H9 (cell line): ENCODE measurements around the gene FCRL3. TPM values are rescaled to one million over a fixed set of nuclear protein-coding genes. Genes with fewer than 3 reads are reported as not detected.

ENCODE experiments used
- DNase-seq: peaks from one replicate; pipeline ENCODE4 v3.0.0-alpha.2; 2017
- H2AFZ ChIP-seq: one replicate; pipeline ENCODE4 v1.6.1; 2013; ENCODE audit warnings: mild to moderate bottlenecking, low read length, control low read depth, moderate library complexity
- H2AK5ac ChIP-seq: 2 replicates; pipeline ENCODE4 v1.6.1; 2013; ENCODE audit warnings: low read length, control low read depth, mixed read lengths; ENCODE audit not compliant: insufficient read length
- H2BK120ac ChIP-seq: one replicate; pipeline ENCODE4 v1.6.1; 2013; ENCODE audit warnings: low read depth, mild to moderate bottlenecking, low read length, control low read depth, inconsistent platforms; ENCODE audit not compliant: poor library complexity, severe bottlenecking
- H2BK12ac ChIP-seq: 2 replicates; pipeline ENCODE4 v1.6.1; 2013; ENCODE audit warnings: low read length, control low read depth, mixed read lengths, low read depth; ENCODE audit not compliant: insufficient read length
- H2BK15ac ChIP-seq: 2 replicates; pipeline ENCODE4 v1.6.1; 2013; ENCODE audit warnings: low read depth, low read length, control low read depth
- H2BK20ac ChIP-seq: one replicate; pipeline ENCODE4 v1.6.1; 2013; ENCODE audit warnings: low read depth, mild to moderate bottlenecking, low read length, control low read depth, inconsistent platforms; ENCODE audit not compliant: poor library complexity, severe bottlenecking
- H2BK5ac ChIP-seq: 2 replicates; pipeline ENCODE4 v1.6.1; 2013; ENCODE audit warnings: low read length, control low read depth, mixed read lengths; ENCODE audit not compliant: insufficient read length
- H3K14ac ChIP-seq: 2 replicates; pipeline ENCODE4 v1.6.1; 2013; ENCODE audit warnings: low read length, control low read depth; ENCODE audit not compliant: insufficient read depth
- H3K18ac ChIP-seq: 2 replicates; pipeline ENCODE4 v1.6.1; 2013; ENCODE audit warnings: low read depth, mild to moderate bottlenecking, mixed read lengths, low read length, control low read depth; ENCODE audit not compliant: insufficient read length
- H3K23ac ChIP-seq: 2 replicates; pipeline ENCODE4 v1.6.1; 2013; ENCODE audit warnings: low read length, control low read depth, mixed read lengths, low read depth; ENCODE audit not compliant: insufficient read length
- H3K23me2 ChIP-seq: 2 replicates; pipeline ENCODE4 v1.6.1; 2013; ENCODE audit warnings: low read depth, mild to moderate bottlenecking, mixed read lengths, low read length, control low read depth; ENCODE audit not compliant: insufficient read length, poor library complexity, severe bottlenecking
- H3K27ac ChIP-seq: 2 replicates; pipeline ENCODE4 v1.5.1; 2013; ENCODE audit warnings: low read length, control low read depth, mixed read lengths, low read depth; ENCODE audit not compliant: insufficient read length
- H3K27me3 ChIP-seq: 2 replicates; pipeline ENCODE4 v1.6.1; 2013; ENCODE audit warnings: low read length, control low read depth, inconsistent platforms; ENCODE audit not compliant: insufficient read depth
- H3K4ac ChIP-seq: 2 replicates; pipeline ENCODE4 v1.6.1; 2013; ENCODE audit warnings: low read depth, mild to moderate bottlenecking, control low read depth, inconsistent platforms, low read length, moderate library complexity
- H3K4me1 ChIP-seq: 2 replicates; pipeline ENCODE4 v1.6.1; 2013; ENCODE audit warnings: low read length, control low read depth, inconsistent platforms; ENCODE audit not compliant: insufficient read depth
- H3K4me2 ChIP-seq: 2 replicates; pipeline ENCODE4 v1.6.1; 2013; ENCODE audit warnings: low read length, control low read depth, mixed read lengths; ENCODE audit not compliant: insufficient read length, insufficient read depth
- H3K56ac ChIP-seq: 2 replicates; pipeline ENCODE4 v1.6.1; 2013; ENCODE audit warnings: low read depth, mild to moderate bottlenecking, mixed read lengths, low read length, control low read depth; ENCODE audit not compliant: insufficient read length
- H3K79me1 ChIP-seq: 2 replicates; pipeline ENCODE4 v1.6.1; 2013; ENCODE audit warnings: low read depth, mild to moderate bottlenecking, moderate library complexity, low read length, control low read depth, inconsistent platforms; ENCODE audit not compliant: insufficient read depth, poor library complexity, severe bottlenecking
- H3K79me2 ChIP-seq: 2 replicates; pipeline ENCODE4 v1.6.1; 2013; ENCODE audit warnings: low read length, control low read depth, inconsistent platforms; ENCODE audit not compliant: insufficient read depth
- H3K9ac ChIP-seq: 2 replicates; pipeline ENCODE4 v1.6.1; 2013; ENCODE audit warnings: low read length, control low read depth, mixed read lengths; ENCODE audit not compliant: insufficient read length; ENCODE audit errors: extremely low read depth
- H3K9me3 ChIP-seq: one replicate; pipeline ENCODE4 v1.6.1; 2013; ENCODE audit warnings: low read depth, low read length, inconsistent platforms; ENCODE audit not compliant: control insufficient read depth
- H3T11ph ChIP-seq: one replicate; pipeline ENCODE4 v1.6.1; 2013; ENCODE audit warnings: mild to moderate bottlenecking, low read length, control low read depth, inconsistent platforms
- H4K20me1 ChIP-seq: one replicate; pipeline ENCODE4 v1.6.1; 2013; ENCODE audit not compliant: control insufficient read depth, insufficient read length, insufficient read depth
- H4K5ac ChIP-seq: 2 replicates; pipeline ENCODE4 v1.6.1; 2013; ENCODE audit warnings: low read depth, mild to moderate bottlenecking, mixed read lengths, low read length, control low read depth; ENCODE audit not compliant: insufficient read length
- H4K8ac ChIP-seq: replicated peaks from 2 replicates; pipeline ENCODE4 v1.6.1; 2013; ENCODE audit warnings: low read length, control low read depth, mixed read lengths, low read depth; ENCODE audit not compliant: insufficient read length
- H4K91ac ChIP-seq: 2 replicates; pipeline ENCODE4 v1.6.1; 2013; ENCODE audit warnings: low read depth, mild to moderate bottlenecking, moderate library complexity, mixed read lengths, low read length, control low read depth; ENCODE audit not compliant: insufficient read length
- H3K27ac Mint-ChIP-seq, 3 experiments: 2 replicates in 2 of 3; 3 replicates in 1 of 3; pipeline ENCODE4 v1.8.0; 2020 to 2021; ENCODE audit warnings: mixed read lengths in 3 of 3, mild to moderate bottlenecking in 1 of 3, moderate library complexity in 1 of 3
- H3K27me3 Mint-ChIP-seq: 2 replicates; pipeline ENCODE4 v1.8.0; 2021; ENCODE audit warnings: low read depth, mild to moderate bottlenecking, moderate library complexity, mixed read lengths
- H3K36me3 Mint-ChIP-seq, 3 experiments: 2 replicates in 2 of 3; 3 replicates in 1 of 3; pipeline ENCODE4 v1.8.0; 2020 to 2021; ENCODE audit warnings: low read depth in 3 of 3, mixed read lengths in 3 of 3; ENCODE audit not compliant: insufficient read depth in 1 of 3
- H3K4me1 Mint-ChIP-seq, 2 experiments: 2 replicates each; pipeline ENCODE4 v1.8.0; 2020; ENCODE audit warnings: mixed read lengths in 2 of 2
- H3K4me3 Mint-ChIP-seq, 2 experiments: 2 replicates in 1 of 2; 3 replicates in 1 of 2; pipeline ENCODE4 v1.8.0; 2020 to 2021; ENCODE audit warnings: mild to moderate bottlenecking in 2 of 2, mixed read lengths in 2 of 2, moderate library complexity in 1 of 2
- H3K9me3 Mint-ChIP-seq, 2 experiments: 2 replicates in 1 of 2; 3 replicates in 1 of 2; pipeline ENCODE4 v1.8.0; 2020; ENCODE audit warnings: mild to moderate bottlenecking in 2 of 2, mixed read lengths in 2 of 2, moderate library complexity in 1 of 2
- CTCF ChIP-seq: fragments of 200-600 bp; sonication (generic); conservative IDR thresholded peaks from 3 replicates; pipeline ENCODE4 v1.8.0; 2021; ENCODE audit warnings: antibody characterized with exemption, mild to moderate bottlenecking
- WGBS: extraction: QIAGEN DNeasy Blood & Tissue Kit; methylation state at CpG from one replicate; pipeline ENCODE4 v1.1.7; 2013; ENCODE audit warnings: missing lambda C conversion rate, low lambda C conversion rate, mixed read lengths; ENCODE audit not compliant: insufficient read length; ENCODE audit errors: extremely low coverage; 5-methylcytosine and 5-hydroxymethylcytosine counted together
- total RNA-seq: library from RNA; stranded (reverse); gene quantifications from 2 replicates; pipeline ENCODE4 v1.2.1, GENCODE V29; 2021

Gene FCRL3
- total RNA-seq, 1 experiment from 2014 or later = not detected

DNA sequence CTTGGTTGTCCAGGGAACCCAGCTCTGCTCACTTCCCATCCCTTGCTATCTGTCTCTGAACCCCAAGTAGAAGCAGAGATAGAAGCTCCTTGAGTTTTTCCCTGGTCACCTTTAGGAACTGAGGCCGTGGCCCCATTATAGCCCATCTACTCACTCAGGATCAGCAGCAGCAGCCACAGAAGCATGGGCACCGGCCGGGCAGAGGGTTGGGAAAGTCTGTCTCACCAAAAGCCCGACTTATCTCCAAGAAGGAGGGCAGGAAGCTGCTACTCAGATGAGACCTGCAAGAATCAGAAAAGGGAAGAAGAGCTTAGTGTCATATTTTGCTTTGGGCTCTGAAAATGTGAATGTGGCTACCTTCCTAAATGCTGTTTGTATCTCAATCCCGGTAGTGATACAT, 264 bp downstream of the FCRL3 start:
- Histone ChIP-seq H3K18ac (no peak overlapping the region), H3K79me2 (no peaks in the 10 kb centered on the region), H3K4me1 (no peaks in the 10 kb centered on the region), H3K9me3 (no peaks in the 10 kb centered on the region), H2BK5ac (no peak overlapping the region), H4K91ac (no peak overlapping the region), H3K27me3 (no peaks in the 10 kb centered on the region), H3K27ac (no peak overlapping the region), H3K56ac (no peak overlapping the region), H3K4me2 (no peak overlapping the region), H2BK120ac (no peak overlapping the region), H3K14ac (no peak overlapping the region), H4K20me1 (no peaks in the 10 kb centered on the region), H3K23ac (no peak overlapping the region), H4K8ac (no peak overlapping the region), H2BK20ac (no peak overlapping the region), H3K4ac (no peak overlapping the region), H3K79me1 (no peaks in the 10 kb centered on the region), H2BK15ac (no peak overlapping the region), H2AFZ (no peak overlapping the region), H3K9ac (no peak overlapping the region), H3T11ph (no peak overlapping the region), H2BK12ac (no peak overlapping the region), H2AK5ac (no peak overlapping the region), H3K23me2 (no peaks in the 10 kb centered on the region), H4K5ac (no peak overlapping the region)
- no peak for TF ChIP-seq CTCF
- no peaks in the 10 kb centered on the region; the same call in 1 of the 2 replicates for H3K27me3 Mint-ChIP-seq
- no peak overlapping the region for H3K4me3 Mint-ChIP-seq
- no peak overlapping the region for H3K27ac Mint-ChIP-seq
- H3K4me1 Mint-ChIP-seq = peaks cover 7 to 19% of the 10 kb centered on the region in 2 experiments
- no CpG with 5 or more reads among the region's 5 CpGs for WGBS
- H3K36me3 Mint-ChIP-seq = no peaks in the 10 kb centered on the region
- H3K9me3 Mint-ChIP-seq = no peaks in the 10 kb centered on the region
- no peak for DNase-seq
